ENCODE results near the gene MDFIC2.

DNA sequence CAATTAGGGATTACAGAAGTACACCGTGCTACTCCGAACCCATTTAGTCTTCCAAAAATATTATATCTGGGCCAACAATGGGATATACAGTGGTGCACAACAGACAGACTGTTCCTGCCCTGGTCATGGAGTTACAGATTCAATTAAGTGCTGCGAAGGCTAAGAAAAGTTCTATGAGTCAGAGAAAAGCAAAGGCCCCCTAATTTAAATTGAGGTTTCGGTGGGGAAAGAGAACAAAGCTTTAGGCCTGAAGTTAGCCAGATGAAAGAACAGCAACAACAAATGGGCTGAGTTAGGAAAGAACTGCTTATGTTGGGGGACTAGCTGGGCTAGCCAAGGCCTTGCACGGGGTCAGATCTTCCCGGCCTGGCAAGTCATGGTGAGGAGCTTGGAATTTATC is 131.8 kb downstream of the MDFIC2 start:
- TF ChIP-seq MYC (IDR thresholded peaks at IDR 0.05; ENCODE audit: low read depth, low read length) (no peak), CTCF (IDR thresholded peaks at IDR 0.05; ENCODE audit: extremely low read depth in 1 of 2, insufficient read depth in 1 of 2, low read depth in 1 of 2, low read length in 2 of 2) (no peak), JUN (IDR thresholded peaks at IDR 0.05; ENCODE audit: borderline replicate concordance, insufficient read depth, insufficient read length, low read depth) (no peak)
